Measurements from ENCODE around the gene UPB1. TPM values are rescaled to one million over a fixed set of nuclear protein-coding genes. Genes with fewer than 3 reads are reported as not detected.

The UPB1 gene
- total and polyA plus RNA-seq, 12 donors, result 0.11 to 2.2 (median 0.34) TPM; not detected in 1

DNA sequence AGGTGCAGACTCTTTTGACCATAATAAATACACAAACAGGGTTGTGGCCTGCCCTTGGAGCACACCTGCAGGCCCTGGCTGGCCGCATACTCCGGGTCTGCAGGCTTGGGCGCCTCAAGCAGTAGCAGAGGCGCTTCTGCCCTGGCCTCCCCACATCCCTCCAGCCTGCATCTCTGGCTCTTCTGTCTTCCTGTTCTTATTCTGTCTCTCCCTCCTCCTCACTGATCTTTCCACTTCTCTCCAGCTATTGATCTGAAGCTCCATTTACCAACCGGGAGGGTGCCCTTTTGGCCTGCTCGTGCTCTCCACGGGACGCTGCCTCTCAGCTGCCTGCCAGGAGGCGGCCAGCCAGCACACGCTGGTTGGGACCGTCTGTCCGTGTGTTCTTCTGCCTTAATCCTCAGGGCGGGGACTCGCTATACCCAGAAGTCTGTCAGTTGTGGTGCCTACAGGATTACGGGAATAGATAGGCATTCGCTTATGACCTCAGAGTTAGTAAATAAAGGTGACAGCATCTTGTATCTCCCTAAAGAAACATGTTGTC is 5.2 kb downstream of the UPB1 start:
- WGBS, 4 donors, result 90 to 94% (median 91%) methylated on average over 16 of the region's 16 CpGs
- DNase-seq, result no peak
- Histone ChIP-seq H3K9me3 (replicated peaks in 1 of 3) (no peaks in the 10 kb centered on the region), H3K36me3 (replicated peaks in 1 of 2) (no peaks in the 10 kb centered on the region), H3K27ac (no peak overlapping the region), H3K4me3 (no peak overlapping the region), H3K27me3 (no peaks in the 10 kb centered on the region), H3K4me1 (replicated peaks in 1 of 2) (no peaks in the 10 kb centered on the region)
- TF ChIP-seq POLR2A (IDR thresholded peaks at IDR 0.05), result no peak
- TF ChIP-seq, protein P1, sequence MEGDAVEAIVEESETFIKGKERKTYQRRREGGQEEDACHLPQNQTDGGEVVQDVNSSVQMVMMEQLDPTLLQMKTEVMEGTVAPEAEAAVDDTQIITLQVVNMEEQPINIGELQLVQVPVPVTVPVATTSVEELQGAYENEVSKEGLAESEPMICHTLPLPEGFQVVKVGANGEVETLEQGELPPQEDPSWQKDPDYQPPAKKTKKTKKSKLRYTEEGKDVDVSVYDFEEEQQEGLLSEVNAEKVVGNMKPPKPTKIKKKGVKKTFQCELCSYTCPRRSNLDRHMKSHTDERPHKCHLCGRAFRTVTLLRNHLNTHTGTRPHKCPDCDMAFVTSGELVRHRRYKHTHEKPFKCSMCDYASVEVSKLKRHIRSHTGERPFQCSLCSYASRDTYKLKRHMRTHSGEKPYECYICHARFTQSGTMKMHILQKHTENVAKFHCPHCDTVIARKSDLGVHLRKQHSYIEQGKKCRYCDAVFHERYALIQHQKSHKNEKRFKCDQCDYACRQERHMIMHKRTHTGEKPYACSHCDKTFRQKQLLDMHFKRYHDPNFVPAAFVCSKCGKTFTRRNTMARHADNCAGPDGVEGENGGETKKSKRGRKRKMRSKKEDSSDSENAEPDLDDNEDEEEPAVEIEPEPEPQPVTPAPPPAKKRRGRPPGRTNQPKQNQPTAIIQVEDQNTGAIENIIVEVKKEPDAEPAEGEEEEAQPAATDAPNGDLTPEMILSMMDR (IDR thresholded peaks at IDR 0.05), result no peak
- intact Hi-C loops (cut with DNase I), result loop anchor here (5.0 kb wide), 2 partner anchors 73 to 78 kb away; partner anchors contain the start of gene ADORA2A (in 1 of the 2)

DNA sequence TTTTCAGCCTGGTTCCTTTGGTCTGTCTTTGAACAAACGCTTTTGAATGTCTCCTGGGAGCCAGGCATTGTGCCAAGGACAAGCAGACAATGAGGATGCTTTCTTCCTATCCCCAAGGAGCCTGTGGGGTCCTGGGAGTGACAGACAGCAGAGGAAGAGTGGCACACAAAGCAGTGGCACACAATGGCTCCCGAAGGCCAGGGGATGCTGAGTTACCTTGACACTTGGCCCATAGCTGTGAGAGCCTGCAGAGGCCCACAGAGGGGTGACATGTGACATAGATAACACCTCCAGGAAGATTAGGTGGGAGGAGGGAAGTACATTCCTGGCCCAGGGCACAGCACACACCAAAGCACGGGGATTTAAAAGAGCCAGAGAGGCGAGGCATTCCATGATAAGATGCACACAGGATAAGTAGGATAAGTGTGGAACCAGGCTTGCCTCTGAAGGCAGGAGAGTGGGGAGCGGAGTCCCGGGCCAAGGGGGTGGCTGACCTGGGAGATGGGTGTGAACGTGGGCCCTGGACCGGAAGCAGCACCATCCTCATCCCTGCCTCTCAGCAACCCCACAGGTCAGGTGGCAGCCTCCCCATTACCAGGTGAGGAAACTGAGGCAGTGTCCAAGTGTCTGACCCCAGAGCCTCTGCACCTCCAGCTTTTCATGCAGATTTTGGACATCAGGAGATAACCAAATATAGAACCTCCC is 6.3 kb downstream of the UPB1 start:
- Histone ChIP-seq H3K36me3 (replicated peaks in 1 of 2) (no peaks in the 10 kb centered on the region), H3K27ac (no peak overlapping the region), H3K9me3 (replicated peaks in 1 of 3) (no peaks in the 10 kb centered on the region), H3K4me3 (no peak overlapping the region), H3K27me3 (no peaks in the 10 kb centered on the region), H3K4me1 (replicated peaks in 1 of 2) (no peaks in the 10 kb centered on the region)
- intact Hi-C loops (cut with DNase I), result loop anchor here (5.0 kb wide), 2 partner anchors 74 to 79 kb away; partner anchors contain the start of gene ADORA2A (in 1 of the 2)
- 71 to 76% (median 74%) methylated on average over 6 to 8 of the region's 8 CpGs for WGBS, 4 donors
- DNase-seq, result peak in 1 of 7 donors; percentile 46
- no peak for TF ChIP-seq POLR2A (IDR thresholded peaks at IDR 0.05)
- TF ChIP-seq, protein P1 (IDR thresholded peaks at IDR 0.05), result no peak

DNA sequence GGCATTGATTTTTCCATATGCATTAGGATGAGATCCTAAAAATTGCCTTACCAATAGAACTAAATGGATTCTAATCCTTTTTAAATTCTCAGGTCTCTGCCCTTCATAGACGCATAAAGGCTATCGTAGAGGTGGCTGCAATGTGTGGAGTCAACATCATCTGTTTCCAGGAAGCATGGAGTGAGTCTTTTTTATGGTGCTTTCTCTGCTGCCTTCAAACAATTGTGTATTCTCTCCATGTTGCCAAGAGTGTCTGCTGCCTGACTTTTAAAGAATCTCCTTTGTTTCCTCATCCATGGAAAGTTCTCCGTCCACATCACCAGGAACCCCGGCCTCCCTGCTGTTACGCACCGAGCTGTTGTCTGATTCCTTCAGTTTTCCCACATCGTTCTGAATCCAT is 6.9 kb downstream of the UPB1 start:
- intact Hi-C loops (cut with DNase I), result loop anchor here (5.0 kb wide), 2 partner anchors 75 to 80 kb away; partner anchors contain the start of gene ADORA2A (in 1 of the 2)
- H3K27ac ChIP-seq, result no peak overlapping the region
- H3K27me3 ChIP-seq, result no peaks in the 10 kb centered on the region
- H3K36me3 ChIP-seq (replicated peaks in 1 of 2), result no peaks in the 10 kb centered on the region
- 76 to 84% (median 83%) methylated on average over 7 of the region's 7 CpGs for WGBS, 4 donors
- DNase-seq, result no peak
- no peaks in the 10 kb centered on the region for H3K4me1 ChIP-seq (replicated peaks in 1 of 2)
- no peaks in the 10 kb centered on the region for H3K9me3 ChIP-seq (replicated peaks in 1 of 3)
- no peak overlapping the region for H3K4me3 ChIP-seq
- no peak for TF ChIP-seq POLR2A (IDR thresholded peaks at IDR 0.05)
- TF ChIP-seq, protein P1 (IDR thresholded peaks at IDR 0.05), result no peak

DNA sequence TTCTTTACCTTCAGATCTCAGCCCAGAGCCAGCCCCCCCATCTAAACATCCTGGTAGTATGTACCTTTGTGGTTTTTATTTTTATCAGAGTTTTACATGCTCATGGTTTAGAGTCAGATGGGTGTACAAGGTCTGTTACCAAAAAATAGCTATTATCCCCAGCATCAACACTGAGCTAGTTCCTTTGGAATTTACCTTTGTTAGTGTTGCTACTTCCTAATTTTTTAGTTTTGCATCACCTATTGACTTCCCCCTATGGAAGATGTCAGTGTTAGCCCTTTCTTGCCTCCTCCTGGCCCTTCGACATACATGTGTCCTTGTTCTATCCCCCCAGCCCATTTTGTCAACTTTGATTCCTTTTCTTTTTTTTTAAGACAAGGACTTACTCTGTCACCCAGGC is 7.4 kb downstream of the UPB1 start:
- Histone ChIP-seq H3K27ac (no peak overlapping the region), H3K4me3 (no peak overlapping the region), H3K36me3 (replicated peaks in 1 of 2) (no peaks in the 10 kb centered on the region), H3K27me3 (no peaks in the 10 kb centered on the region), H3K4me1 (replicated peaks in 1 of 2) (peaks cover 0 to 4% of the 10 kb centered on the region in 2 donors), H3K9me3 (replicated peaks in 1 of 3) (no peaks in the 10 kb centered on the region)
- WGBS, 4 donors, result 55 to 83% (median 65%) methylated on average over 1 of the region's 1 CpG
- no peak for TF ChIP-seq POLR2A (IDR thresholded peaks at IDR 0.05)
- TF ChIP-seq, protein P1 (IDR thresholded peaks at IDR 0.05), result no peak
- DNase-seq, result peak in 1 of 7 donors; percentile 6
- intact Hi-C loops (cut with DNase I), result loop anchor here (5.0 kb wide), 2 partner anchors 75 to 80 kb away; partner anchors contain the start of gene ADORA2A (in 1 of the 2)

Measured in adrenal gland (tissue), 12 donors.